ENCODE measurements around the gene IMPG2.

GRCh38 chr3:101279765-101280385 lies 40.5 kb downstream of the IMPG2 start:
- TF ChIP-seq, protein P1, sequence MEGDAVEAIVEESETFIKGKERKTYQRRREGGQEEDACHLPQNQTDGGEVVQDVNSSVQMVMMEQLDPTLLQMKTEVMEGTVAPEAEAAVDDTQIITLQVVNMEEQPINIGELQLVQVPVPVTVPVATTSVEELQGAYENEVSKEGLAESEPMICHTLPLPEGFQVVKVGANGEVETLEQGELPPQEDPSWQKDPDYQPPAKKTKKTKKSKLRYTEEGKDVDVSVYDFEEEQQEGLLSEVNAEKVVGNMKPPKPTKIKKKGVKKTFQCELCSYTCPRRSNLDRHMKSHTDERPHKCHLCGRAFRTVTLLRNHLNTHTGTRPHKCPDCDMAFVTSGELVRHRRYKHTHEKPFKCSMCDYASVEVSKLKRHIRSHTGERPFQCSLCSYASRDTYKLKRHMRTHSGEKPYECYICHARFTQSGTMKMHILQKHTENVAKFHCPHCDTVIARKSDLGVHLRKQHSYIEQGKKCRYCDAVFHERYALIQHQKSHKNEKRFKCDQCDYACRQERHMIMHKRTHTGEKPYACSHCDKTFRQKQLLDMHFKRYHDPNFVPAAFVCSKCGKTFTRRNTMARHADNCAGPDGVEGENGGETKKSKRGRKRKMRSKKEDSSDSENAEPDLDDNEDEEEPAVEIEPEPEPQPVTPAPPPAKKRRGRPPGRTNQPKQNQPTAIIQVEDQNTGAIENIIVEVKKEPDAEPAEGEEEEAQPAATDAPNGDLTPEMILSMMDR (IDR thresholded peaks at IDR 0.05) = no peak
- no peak for TF ChIP-seq POLR2A (IDR thresholded peaks at IDR 0.05)

Measured in ovary (tissue), 3 donors.